Measurements from ENCODE around the gene LMAN1L. TPM values are rescaled to one million over a fixed set of nuclear protein-coding genes. Genes with fewer than 3 reads are reported as not detected.

LMAN1L gene
- total RNA-seq, 1 donor, result not detected

DNA sequence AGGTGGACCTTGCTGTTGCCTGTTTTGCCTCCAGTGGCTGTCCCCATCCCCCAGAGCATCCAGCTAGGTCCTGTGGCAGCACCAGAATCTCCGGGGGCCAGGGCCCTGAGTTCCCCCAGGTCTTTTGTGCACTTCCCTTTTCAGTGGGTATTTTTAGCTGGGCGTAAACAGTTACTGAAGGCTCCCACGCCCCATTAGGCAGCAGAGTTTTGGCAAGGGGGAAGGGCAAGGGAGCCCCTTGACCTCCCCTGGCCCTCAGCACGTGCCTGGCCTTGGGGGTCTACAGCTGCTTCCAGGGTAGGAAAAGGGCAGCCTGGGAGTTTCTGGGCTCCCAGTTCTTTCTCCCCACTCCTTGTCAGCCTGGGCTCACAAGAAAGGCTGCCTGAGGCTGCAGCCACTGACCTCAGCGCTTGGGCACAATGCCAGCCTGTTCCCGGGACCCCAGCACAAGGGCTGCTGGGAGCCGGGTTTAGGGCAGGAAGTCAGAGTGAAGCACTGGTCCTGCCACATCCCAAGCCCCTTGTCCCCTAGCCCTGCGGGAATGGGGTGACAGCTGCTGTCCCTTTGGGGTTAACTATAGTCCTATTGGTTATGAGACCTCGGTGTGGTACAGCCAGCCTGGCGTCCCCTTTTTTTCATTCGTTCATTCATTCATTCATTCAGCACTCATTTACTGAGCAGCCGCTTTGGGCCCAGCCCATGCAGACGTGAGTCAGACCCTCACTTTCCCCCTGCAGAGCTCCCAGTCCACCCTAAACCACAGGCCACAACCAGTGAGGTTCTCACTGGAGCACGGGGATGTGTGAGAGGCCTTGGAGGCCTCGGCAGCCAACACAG lies 22.3 kb upstream of the LMAN1L start:
- DNase-seq (ENCODE audit: low read depth), result peak; percentile 77
- no peak overlapping the region for H3K4me3 ChIP-seq (ENCODE audit: low read depth, low read length)
- TF ChIP-seq, protein P1, sequence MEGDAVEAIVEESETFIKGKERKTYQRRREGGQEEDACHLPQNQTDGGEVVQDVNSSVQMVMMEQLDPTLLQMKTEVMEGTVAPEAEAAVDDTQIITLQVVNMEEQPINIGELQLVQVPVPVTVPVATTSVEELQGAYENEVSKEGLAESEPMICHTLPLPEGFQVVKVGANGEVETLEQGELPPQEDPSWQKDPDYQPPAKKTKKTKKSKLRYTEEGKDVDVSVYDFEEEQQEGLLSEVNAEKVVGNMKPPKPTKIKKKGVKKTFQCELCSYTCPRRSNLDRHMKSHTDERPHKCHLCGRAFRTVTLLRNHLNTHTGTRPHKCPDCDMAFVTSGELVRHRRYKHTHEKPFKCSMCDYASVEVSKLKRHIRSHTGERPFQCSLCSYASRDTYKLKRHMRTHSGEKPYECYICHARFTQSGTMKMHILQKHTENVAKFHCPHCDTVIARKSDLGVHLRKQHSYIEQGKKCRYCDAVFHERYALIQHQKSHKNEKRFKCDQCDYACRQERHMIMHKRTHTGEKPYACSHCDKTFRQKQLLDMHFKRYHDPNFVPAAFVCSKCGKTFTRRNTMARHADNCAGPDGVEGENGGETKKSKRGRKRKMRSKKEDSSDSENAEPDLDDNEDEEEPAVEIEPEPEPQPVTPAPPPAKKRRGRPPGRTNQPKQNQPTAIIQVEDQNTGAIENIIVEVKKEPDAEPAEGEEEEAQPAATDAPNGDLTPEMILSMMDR (IDR thresholded peaks at IDR 0.05; ENCODE audit: insufficient read depth, low read depth, low read length), result no peak

DNA sequence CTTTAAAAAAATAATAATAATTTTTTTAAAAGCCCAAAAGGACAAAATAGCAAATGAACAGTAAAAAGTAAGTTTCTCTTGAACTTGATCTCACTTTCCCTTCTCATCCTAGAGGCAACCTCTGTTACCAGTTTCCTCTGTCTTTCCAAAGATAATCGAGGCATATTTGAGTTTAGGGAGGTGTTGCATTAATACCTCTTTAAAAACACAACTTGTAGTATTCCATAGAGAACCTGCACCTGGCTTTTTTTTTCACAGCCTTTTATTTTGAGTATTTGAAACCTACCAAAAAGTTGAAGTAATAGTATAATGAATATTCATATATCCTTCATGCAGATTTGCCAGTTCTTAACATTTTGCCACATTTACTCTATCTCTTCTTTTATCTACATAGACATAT lies 21.6 kb upstream of the LMAN1L start:
- TF ChIP-seq, protein P1 (IDR thresholded peaks at IDR 0.05; ENCODE audit: insufficient read depth, low read depth, low read length), result no peak
- DNase-seq (ENCODE audit: low read depth), result no peak
- no peak overlapping the region for H3K4me3 ChIP-seq (ENCODE audit: low read depth, low read length)

DNA sequence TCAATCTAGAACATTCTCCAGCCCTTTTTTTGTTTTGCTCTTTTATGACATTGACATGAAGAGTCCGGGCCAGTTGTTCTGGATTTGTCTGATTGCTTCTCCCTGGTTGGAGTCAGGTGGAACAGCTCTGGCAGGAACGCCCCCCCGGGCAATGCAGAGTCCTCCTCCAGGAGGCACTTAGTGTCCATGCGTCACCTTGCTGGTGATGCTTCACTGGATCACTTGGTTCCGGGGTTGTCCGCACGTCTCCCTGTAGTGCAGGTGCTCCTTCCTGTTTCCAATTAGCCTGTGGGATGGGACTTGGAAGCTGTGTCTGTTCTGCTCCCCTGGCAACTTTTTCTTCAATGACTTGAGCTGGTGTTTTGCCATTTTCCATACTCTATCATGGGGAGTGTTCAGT lies 21.0 kb upstream of the LMAN1L start:
- TF ChIP-seq, protein P1 (IDR thresholded peaks at IDR 0.05; ENCODE audit: insufficient read depth, low read depth, low read length), result no peak
- DNase-seq (ENCODE audit: low read depth), result no peak
- no peak overlapping the region for H3K4me3 ChIP-seq (ENCODE audit: low read depth, low read length)

DNA sequence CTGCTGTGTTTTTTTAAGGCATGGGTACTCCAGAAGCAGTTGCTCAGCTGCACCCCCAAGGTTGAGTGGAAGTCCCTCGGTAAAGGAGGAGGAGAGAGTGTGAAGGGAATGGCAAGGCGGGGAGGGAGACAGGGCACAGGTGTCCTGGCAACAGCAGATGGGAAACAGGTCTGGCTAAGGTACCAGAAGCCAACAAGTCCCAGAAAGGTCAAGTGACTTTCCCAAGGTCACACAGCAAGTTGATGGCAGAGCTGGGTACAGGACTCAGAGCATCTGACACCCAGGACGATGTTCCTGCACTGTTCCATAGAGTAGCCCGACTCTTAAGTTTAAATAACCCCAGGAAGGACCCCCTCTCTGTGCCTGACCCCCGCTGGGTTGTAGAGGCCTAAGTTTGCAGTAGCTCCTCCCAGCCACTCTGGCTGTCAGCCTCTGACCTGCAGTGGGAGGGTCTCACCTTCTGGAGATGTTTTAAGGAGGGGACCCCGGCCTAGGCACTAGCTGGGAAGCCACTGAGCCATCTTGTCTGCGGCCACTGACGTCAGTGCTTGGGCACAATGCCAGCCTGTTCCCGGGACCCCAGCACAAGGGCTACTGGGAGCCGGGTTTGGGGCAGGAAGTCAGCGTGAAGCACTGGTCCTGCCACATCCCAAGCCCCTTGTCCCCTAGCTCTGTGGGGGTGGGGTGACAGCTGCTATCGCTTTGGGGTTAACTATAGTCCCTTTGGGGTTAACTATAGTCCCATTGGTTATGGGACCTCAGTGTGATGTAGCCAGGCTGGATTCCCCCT lies 20.2 kb upstream of the LMAN1L start:
- DNase-seq (ENCODE audit: low read depth), result no peak
- TF ChIP-seq, protein P1 (IDR thresholded peaks at IDR 0.05; ENCODE audit: insufficient read depth, low read depth, low read length), result no peak
- no peak overlapping the region for H3K4me3 ChIP-seq (ENCODE audit: low read depth, low read length)

DNA sequence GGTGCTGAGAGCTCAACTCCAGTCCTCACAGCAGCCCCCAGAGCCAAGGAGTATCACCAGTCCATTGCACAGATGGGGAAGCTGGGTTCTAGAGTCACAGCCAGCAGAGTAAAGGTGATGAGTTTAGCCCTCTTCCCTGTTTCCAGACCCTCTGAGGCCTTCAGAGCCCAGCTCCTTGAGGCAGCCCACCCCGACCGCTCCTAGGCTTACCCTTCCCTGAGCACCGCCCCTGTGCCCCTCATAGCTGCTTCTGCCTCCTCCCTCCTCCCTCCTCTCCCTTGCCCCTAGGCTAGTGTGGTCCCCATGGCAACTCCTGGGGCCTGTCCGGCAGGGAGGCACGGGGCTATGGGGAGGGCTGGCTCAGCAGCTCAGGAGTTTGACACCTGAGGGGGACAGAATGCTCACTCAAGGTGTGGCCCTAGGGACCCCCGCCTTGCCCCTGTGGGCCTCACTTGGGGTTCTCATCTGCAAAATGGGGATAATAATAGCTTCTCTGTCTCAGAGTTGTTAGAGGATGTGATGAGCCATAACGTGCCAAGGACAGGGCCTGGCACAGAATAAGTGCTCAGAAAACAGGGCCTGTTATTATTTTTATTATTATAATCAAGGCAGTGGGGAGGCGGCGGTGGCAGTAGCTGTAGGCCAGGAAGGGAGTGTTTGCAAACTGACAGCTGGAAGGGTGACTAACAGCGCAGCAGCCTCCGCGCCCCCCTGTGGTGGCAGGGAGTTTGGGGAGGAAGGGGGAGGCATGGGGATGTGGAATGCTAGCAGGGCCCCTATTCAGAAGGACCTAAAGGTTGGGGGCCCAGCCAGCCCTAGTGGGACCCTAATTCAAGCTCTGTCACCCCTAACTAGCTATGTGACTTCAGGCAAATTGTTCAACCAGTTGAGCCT lies 19.3 kb upstream of the LMAN1L start:
- H3K4me3 ChIP-seq (ENCODE audit: low read depth, low read length), result no peak overlapping the region
- TF ChIP-seq, protein P1 (IDR thresholded peaks at IDR 0.05; ENCODE audit: insufficient read depth, low read depth, low read length), result peak; percentile 17
- no peak for DNase-seq (ENCODE audit: low read depth)

DNA sequence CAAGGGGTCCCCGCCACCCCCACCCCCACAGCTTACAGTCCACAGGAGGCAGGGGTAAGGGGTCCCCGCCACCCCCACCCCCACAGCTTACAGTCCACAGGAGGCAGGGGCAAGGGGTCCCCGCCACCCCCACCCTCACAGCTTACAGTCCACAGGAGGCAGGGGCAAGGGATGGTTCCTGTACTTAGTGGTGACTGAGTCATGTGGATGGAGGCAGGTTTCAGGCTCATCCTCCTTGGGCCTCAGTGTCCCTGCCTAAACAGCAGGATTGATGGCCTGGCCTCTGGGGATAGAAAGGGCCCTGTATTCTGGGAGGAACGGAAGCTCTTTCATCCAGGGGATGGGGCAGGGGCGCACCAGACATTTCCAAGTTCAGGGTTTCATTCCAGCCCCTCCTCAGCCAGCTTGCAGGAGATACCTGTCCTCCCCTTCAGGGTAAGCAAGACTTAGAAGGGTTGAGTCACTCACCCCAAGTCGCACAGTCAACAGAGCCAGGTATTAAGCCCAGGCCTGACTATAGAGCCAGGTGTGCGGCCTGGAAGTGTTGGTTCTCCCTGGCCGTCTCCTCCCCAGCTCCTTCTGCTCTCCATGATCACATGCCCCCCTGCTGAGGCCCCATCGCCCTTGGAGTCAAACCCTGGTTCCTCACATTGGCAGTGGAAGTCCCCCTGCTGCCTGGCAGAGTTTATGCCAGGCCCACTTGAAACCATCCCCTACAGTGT lies 18.2 kb upstream of the LMAN1L start:
- no peak overlapping the region for H3K4me3 ChIP-seq (ENCODE audit: low read depth, low read length)
- TF ChIP-seq, protein P1 (IDR thresholded peaks at IDR 0.05; ENCODE audit: insufficient read depth, low read depth, low read length), result no peak
- DNase-seq (ENCODE audit: low read depth), result no peak
